Measurements from ENCODE around the gene SMCO3.
A peak's percentile ranks its signal among the peaks of the same experiment; 100 is the strongest.

Gene SMCO3

GRCh38 chr12:14774074-14774905, 39.7 kb downstream of the SMCO3 start:
- H3K9me3 Mint-ChIP-seq, result no peaks in the 10 kb centered on the region
- H3K4me3 Mint-ChIP-seq, result peak overlapping the region; percentile 95 to 99 (median 97)
- H3K27ac Mint-ChIP-seq, result peak overlapping the region; percentile 95 to 100 (median 98)
- no peak for TF ChIP-seq CTCF (IDR thresholded peaks at IDR 0.05; ENCODE audit: unreplicated experiment in 3 of 3)
- no peaks in the 10 kb centered on the region for H3K27me3 Mint-ChIP-seq (ENCODE audit: low read depth)
- peaks cover 38% of the 10 kb centered on the region for H3K4me1 Mint-ChIP-seq
- no peaks in the 10 kb centered on the region for H3K36me3 Mint-ChIP-seq (ENCODE audit: low read depth)

GRCh38 chr12:14773685-14774073, 40.3 kb downstream of the SMCO3 start:
- H3K27ac Mint-ChIP-seq, result peak overlapping the region; percentile 95 to 100 (median 98)
- H3K4me1 Mint-ChIP-seq, result peaks cover 42% of the 10 kb centered on the region
- H3K9me3 Mint-ChIP-seq, result no peaks in the 10 kb centered on the region
- no peaks in the 10 kb centered on the region for H3K27me3 Mint-ChIP-seq (ENCODE audit: low read depth)
- H3K36me3 Mint-ChIP-seq (ENCODE audit: low read depth), result peaks cover 3% of the 10 kb centered on the region
- no peak for TF ChIP-seq CTCF (IDR thresholded peaks at IDR 0.05; ENCODE audit: unreplicated experiment in 3 of 3)
- H3K4me3 Mint-ChIP-seq, result peak overlapping the region; percentile 95 to 99 (median 97)

- Mint-ChIP-seq H3K36me3 (ENCODE audit: low read depth) (peaks cover 5% of the 10 kb centered on the region), H3K27ac (peak overlapping the region; percentile 64 to 100 (median 95)), H3K27me3 (ENCODE audit: low read depth) (no peaks in the 10 kb centered on the region), H3K4me1 (peaks cover 45% of the 10 kb centered on the region), H3K4me3 (peak overlapping the region; percentile 95 to 99 (median 97)), H3K9me3 (no peaks in the 10 kb centered on the region)
- TF ChIP-seq CTCF (IDR thresholded peaks at IDR 0.05; ENCODE audit: unreplicated experiment in 3 of 3), result no peak
These were observed 41.0 kb downstream of the SMCO3 start for GRCh38 chr12:14772946-14773345.

GRCh38 chr12:14771651-14772137, 42.3 kb downstream of the SMCO3 start:
- no peaks in the 10 kb centered on the region for H3K9me3 Mint-ChIP-seq
- peak overlapping the region; percentile 95 to 99 (median 97) for H3K27ac Mint-ChIP-seq
- H3K4me1 Mint-ChIP-seq, result peaks cover 51% of the 10 kb centered on the region
- H3K36me3 Mint-ChIP-seq (ENCODE audit: low read depth), result peaks cover 18% of the 10 kb centered on the region
- H3K27me3 Mint-ChIP-seq (ENCODE audit: low read depth), result no peaks in the 10 kb centered on the region
- H3K4me3 Mint-ChIP-seq, result peak overlapping the region; percentile 96 to 98 (median 96)
- no peak for TF ChIP-seq CTCF (IDR thresholded peaks at IDR 0.05; ENCODE audit: unreplicated experiment in 3 of 3)

- H3K27ac Mint-ChIP-seq, result peak overlapping the region; percentile 95 to 99 (median 97)
- TF ChIP-seq CTCF (IDR thresholded peaks at IDR 0.05; ENCODE audit: unreplicated experiment in 3 of 3), result no peak
These were observed 43.2 kb downstream of the SMCO3 start for GRCh38 chr12:14770496-14771461.

More at GRCh38 chr12:14770496-14771461, 43.2 kb downstream of the SMCO3 start:
- Mint-ChIP-seq H3K36me3 (ENCODE audit: low read depth) (peaks cover 26% of the 10 kb centered on the region), H3K27me3 (ENCODE audit: low read depth) (no peaks in the 10 kb centered on the region), H3K9me3 (peaks cover 3% of the 10 kb centered on the region), H3K4me1 (peaks cover 43% of the 10 kb centered on the region), H3K4me3 (peak overlapping the region; percentile 96 to 98 (median 96))
